Measurements from ENCODE around the gene FAM216B. TPM values are rescaled to one million over a fixed set of nuclear protein-coding genes. Genes with fewer than 3 reads are reported as not detected.

FAM216B gene
- total RNA-seq, 1 donor from 2014 or later, result not detected

DNA sequence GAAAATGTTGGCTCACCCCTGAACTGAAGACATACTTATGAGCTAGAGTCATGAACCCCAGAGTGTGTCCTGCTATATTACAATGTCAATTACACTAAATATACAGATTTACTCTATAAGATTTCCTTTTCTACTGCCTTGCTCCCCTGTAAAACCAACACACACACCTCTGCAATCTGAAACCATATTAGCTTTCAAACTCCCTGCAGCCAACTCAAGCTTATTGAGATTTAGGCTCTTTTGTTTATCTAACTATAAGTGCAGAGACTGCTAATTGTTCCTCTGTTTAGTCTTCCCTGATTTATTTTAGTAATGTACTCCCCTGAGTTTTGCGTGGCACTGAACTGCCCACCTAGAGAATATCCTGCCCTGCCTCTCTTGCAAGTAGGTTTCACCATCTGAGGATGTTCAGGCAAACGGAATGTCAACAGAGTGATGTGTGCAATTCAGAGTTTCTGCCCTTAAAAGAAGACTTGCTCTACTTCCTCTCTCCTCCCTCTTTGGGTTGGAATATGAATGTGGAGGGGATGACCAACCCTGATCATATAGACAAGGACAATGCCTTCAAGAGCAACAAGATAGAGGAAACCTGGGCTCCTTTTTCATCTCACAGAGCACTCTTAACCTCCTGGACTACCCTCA is 22.3 kb downstream of the FAM216B start:
- no peak overlapping the region for H3K4me3 Mint-ChIP-seq
- H3K27me3 Mint-ChIP-seq (ENCODE audit: low read depth), result no peaks in the 10 kb centered on the region
- no peak overlapping the region for H3K27ac Mint-ChIP-seq (ENCODE audit: unreplicated experiment)
- TF ChIP-seq, protein P1, sequence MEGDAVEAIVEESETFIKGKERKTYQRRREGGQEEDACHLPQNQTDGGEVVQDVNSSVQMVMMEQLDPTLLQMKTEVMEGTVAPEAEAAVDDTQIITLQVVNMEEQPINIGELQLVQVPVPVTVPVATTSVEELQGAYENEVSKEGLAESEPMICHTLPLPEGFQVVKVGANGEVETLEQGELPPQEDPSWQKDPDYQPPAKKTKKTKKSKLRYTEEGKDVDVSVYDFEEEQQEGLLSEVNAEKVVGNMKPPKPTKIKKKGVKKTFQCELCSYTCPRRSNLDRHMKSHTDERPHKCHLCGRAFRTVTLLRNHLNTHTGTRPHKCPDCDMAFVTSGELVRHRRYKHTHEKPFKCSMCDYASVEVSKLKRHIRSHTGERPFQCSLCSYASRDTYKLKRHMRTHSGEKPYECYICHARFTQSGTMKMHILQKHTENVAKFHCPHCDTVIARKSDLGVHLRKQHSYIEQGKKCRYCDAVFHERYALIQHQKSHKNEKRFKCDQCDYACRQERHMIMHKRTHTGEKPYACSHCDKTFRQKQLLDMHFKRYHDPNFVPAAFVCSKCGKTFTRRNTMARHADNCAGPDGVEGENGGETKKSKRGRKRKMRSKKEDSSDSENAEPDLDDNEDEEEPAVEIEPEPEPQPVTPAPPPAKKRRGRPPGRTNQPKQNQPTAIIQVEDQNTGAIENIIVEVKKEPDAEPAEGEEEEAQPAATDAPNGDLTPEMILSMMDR (conservative IDR thresholded peaks at IDR 0.05), result no peak
- no peaks in the 10 kb centered on the region for H3K9me3 Mint-ChIP-seq
- no peaks in the 10 kb centered on the region for H3K4me1 Mint-ChIP-seq
- H3K36me3 Mint-ChIP-seq (ENCODE audit: low read depth), result no peaks in the 10 kb centered on the region
- DNase-seq (ENCODE audit: low read depth, low spot score), result no peak

DNA sequence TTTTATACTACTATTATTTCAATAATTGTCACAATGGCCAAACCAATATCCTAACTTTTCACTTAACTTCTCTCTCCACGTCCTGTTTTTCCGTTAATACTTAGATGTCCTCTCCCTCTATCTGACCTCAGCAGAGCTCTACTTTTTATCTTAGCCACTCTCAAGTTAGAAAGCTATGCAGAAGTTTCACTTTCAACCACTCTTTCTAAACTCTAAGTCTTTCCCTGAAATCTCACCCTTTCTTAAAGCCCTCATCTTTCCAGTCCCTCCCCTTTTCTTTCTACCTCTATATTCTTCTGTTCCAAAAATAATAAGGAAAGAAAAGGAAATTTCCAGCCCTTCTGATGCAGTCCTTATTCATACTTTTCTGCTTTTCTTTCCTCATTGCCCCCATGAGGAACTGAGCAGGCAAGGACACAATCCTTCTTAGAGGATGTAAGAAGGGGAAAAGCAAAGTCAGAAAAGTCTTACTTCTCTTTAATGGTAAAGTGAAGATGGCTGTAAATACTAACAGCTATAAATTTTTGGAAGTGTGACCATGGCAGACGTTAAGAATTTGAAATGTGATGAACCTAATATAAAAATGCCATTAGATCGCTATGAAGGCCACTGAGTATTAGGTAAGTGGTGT is 23.0 kb downstream of the FAM216B start:
- DNase-seq (ENCODE audit: low read depth, low spot score), result no peak
- Mint-ChIP-seq H3K36me3 (ENCODE audit: low read depth) (no peaks in the 10 kb centered on the region), H3K27me3 (ENCODE audit: low read depth) (peaks cover 2% of the 10 kb centered on the region), H3K9me3 (no peaks in the 10 kb centered on the region), H3K27ac (ENCODE audit: unreplicated experiment) (no peak overlapping the region), H3K4me3 (no peak overlapping the region), H3K4me1 (no peaks in the 10 kb centered on the region)
- TF ChIP-seq, protein P1 (conservative IDR thresholded peaks at IDR 0.05), result no peak

DNA sequence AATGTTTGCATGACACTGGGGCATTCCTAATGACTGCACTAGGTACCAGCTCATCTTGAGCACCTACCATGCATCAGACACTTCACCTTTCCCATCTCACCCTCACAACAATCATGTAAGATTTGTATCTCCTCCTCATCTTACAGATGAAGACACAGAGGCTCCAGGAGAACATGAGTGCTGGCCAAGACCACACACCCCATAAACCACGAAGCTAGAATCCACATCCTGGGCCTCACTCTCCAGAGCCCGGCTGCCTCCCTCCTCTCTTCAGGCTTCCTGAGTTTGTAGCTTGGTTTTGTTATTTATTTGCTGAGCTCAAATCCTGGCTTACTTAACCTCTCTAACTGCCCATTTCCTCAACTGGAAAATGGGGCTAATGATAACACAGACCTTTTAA is 25.9 kb downstream of the FAM216B start:
- no peaks in the 10 kb centered on the region for H3K9me3 Mint-ChIP-seq
- H3K27ac Mint-ChIP-seq (ENCODE audit: unreplicated experiment), result no peak overlapping the region
- H3K4me3 Mint-ChIP-seq, result no peak overlapping the region
- DNase-seq (ENCODE audit: low read depth, low spot score), result no peak
- H3K36me3 Mint-ChIP-seq (ENCODE audit: low read depth), result no peaks in the 10 kb centered on the region
- peaks cover 2% of the 10 kb centered on the region for H3K27me3 Mint-ChIP-seq (ENCODE audit: low read depth)
- TF ChIP-seq, protein P1 (conservative IDR thresholded peaks at IDR 0.05), result no peak
- no peaks in the 10 kb centered on the region for H3K4me1 Mint-ChIP-seq

DNA sequence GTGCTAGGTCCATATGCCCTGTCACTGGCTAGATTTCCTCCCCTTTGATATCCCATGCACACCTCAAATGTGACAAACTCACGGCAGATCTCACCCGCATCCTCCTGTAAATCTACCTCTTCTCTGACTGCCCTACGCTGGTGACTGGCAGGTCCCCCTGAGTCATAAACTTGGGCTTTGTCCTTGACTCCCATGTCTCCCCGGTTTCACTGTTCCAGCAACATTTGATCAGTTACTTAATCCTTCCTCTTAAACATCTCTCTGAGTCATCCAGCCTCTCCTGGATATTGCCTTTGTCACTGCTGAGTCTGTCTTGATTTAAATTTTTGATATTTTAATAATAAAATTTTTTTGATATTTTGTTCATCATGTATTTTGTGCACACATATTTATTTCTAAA is 26.5 kb downstream of the FAM216B start:
- Mint-ChIP-seq H3K4me1 (no peaks in the 10 kb centered on the region), H3K27ac (ENCODE audit: unreplicated experiment) (no peak overlapping the region), H3K9me3 (no peaks in the 10 kb centered on the region), H3K36me3 (ENCODE audit: low read depth) (no peaks in the 10 kb centered on the region), H3K27me3 (ENCODE audit: low read depth) (peaks cover 2% of the 10 kb centered on the region), H3K4me3 (no peak overlapping the region)
- TF ChIP-seq, protein P1 (conservative IDR thresholded peaks at IDR 0.05), result no peak
- no peak for DNase-seq (ENCODE audit: low read depth, low spot score)

DNA sequence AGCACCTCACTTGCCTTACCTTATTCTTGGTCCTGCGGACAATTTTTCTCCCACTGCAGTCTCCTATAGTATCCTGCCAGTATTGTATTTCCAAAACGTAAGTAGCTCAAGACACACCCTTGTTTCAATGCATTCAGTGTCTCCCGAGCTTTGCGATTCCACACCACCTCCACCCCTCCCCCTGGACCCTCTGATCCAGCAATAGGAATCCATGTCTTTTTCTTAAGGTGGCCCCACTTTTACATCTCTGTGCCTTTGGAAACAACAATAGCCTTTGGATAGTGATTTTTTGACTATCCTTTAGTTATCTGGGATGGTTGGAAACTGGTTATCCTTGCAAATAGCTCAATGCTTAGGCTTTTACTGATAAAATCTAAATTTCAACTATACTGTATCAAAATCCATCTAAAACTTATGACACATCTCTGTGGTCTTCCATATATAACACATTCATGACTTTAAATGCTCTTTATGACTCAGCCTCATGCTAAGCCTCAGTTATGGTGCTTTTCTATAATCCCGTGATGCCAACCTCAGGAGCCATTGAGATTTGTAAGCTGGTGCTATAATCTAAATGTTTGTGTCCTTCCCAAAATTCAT is 27.1 kb downstream of the FAM216B start:
- Mint-ChIP-seq H3K9me3 (no peaks in the 10 kb centered on the region), H3K4me1 (no peaks in the 10 kb centered on the region), H3K27me3 (ENCODE audit: low read depth) (peaks cover 2% of the 10 kb centered on the region), H3K4me3 (no peak overlapping the region), H3K27ac (ENCODE audit: unreplicated experiment) (no peak overlapping the region), H3K36me3 (ENCODE audit: low read depth) (no peaks in the 10 kb centered on the region)
- no peak for DNase-seq (ENCODE audit: low read depth, low spot score)
- TF ChIP-seq, protein P1 (conservative IDR thresholded peaks at IDR 0.05), result no peak

Measured in neural crest cell (in vitro differentiated cells).